H9 (cell line): ENCODE measurements around the gene ADTRP. TPM values are rescaled to one million over a fixed set of nuclear protein-coding genes. Genes with fewer than 3 reads are reported as not detected.

ENCODE experiments used
- DNase-seq: peaks from one replicate; pipeline ENCODE4 v3.0.0-alpha.2; 2017
- H2AFZ ChIP-seq: one replicate; pipeline ENCODE4 v1.6.1; 2013; ENCODE audit warnings: mild to moderate bottlenecking, low read length, control low read depth, moderate library complexity
- H2AK5ac ChIP-seq: 2 replicates; pipeline ENCODE4 v1.6.1; 2013; ENCODE audit warnings: low read length, control low read depth, mixed read lengths; ENCODE audit not compliant: insufficient read length
- H2BK120ac ChIP-seq: one replicate; pipeline ENCODE4 v1.6.1; 2013; ENCODE audit warnings: low read depth, mild to moderate bottlenecking, low read length, control low read depth, inconsistent platforms; ENCODE audit not compliant: poor library complexity, severe bottlenecking
- H2BK12ac ChIP-seq: 2 replicates; pipeline ENCODE4 v1.6.1; 2013; ENCODE audit warnings: low read length, control low read depth, mixed read lengths, low read depth; ENCODE audit not compliant: insufficient read length
- H2BK15ac ChIP-seq: 2 replicates; pipeline ENCODE4 v1.6.1; 2013; ENCODE audit warnings: low read depth, low read length, control low read depth
- H2BK20ac ChIP-seq: one replicate; pipeline ENCODE4 v1.6.1; 2013; ENCODE audit warnings: low read depth, mild to moderate bottlenecking, low read length, control low read depth, inconsistent platforms; ENCODE audit not compliant: poor library complexity, severe bottlenecking
- H2BK5ac ChIP-seq: 2 replicates; pipeline ENCODE4 v1.6.1; 2013; ENCODE audit warnings: low read length, control low read depth, mixed read lengths; ENCODE audit not compliant: insufficient read length
- H3K14ac ChIP-seq: 2 replicates; pipeline ENCODE4 v1.6.1; 2013; ENCODE audit warnings: low read length, control low read depth; ENCODE audit not compliant: insufficient read depth
- H3K18ac ChIP-seq: 2 replicates; pipeline ENCODE4 v1.6.1; 2013; ENCODE audit warnings: low read depth, mild to moderate bottlenecking, mixed read lengths, low read length, control low read depth; ENCODE audit not compliant: insufficient read length
- H3K23ac ChIP-seq: 2 replicates; pipeline ENCODE4 v1.6.1; 2013; ENCODE audit warnings: low read length, control low read depth, mixed read lengths, low read depth; ENCODE audit not compliant: insufficient read length
- H3K23me2 ChIP-seq: 2 replicates; pipeline ENCODE4 v1.6.1; 2013; ENCODE audit warnings: low read depth, mild to moderate bottlenecking, mixed read lengths, low read length, control low read depth; ENCODE audit not compliant: insufficient read length, poor library complexity, severe bottlenecking
- H3K27ac ChIP-seq: 2 replicates; pipeline ENCODE4 v1.5.1; 2013; ENCODE audit warnings: low read length, control low read depth, mixed read lengths, low read depth; ENCODE audit not compliant: insufficient read length
- H3K27me3 ChIP-seq: 2 replicates; pipeline ENCODE4 v1.6.1; 2013; ENCODE audit warnings: low read length, control low read depth, inconsistent platforms; ENCODE audit not compliant: insufficient read depth
- H3K4ac ChIP-seq: 2 replicates; pipeline ENCODE4 v1.6.1; 2013; ENCODE audit warnings: low read depth, mild to moderate bottlenecking, control low read depth, inconsistent platforms, low read length, moderate library complexity
- H3K4me1 ChIP-seq: 2 replicates; pipeline ENCODE4 v1.6.1; 2013; ENCODE audit warnings: low read length, control low read depth, inconsistent platforms; ENCODE audit not compliant: insufficient read depth
- H3K4me2 ChIP-seq: 2 replicates; pipeline ENCODE4 v1.6.1; 2013; ENCODE audit warnings: low read length, control low read depth, mixed read lengths; ENCODE audit not compliant: insufficient read length, insufficient read depth
- H3K56ac ChIP-seq: 2 replicates; pipeline ENCODE4 v1.6.1; 2013; ENCODE audit warnings: low read depth, mild to moderate bottlenecking, mixed read lengths, low read length, control low read depth; ENCODE audit not compliant: insufficient read length
- H3K79me1 ChIP-seq: 2 replicates; pipeline ENCODE4 v1.6.1; 2013; ENCODE audit warnings: low read depth, mild to moderate bottlenecking, moderate library complexity, low read length, control low read depth, inconsistent platforms; ENCODE audit not compliant: insufficient read depth, poor library complexity, severe bottlenecking
- H3K79me2 ChIP-seq: 2 replicates; pipeline ENCODE4 v1.6.1; 2013; ENCODE audit warnings: low read length, control low read depth, inconsistent platforms; ENCODE audit not compliant: insufficient read depth
- H3K9ac ChIP-seq: 2 replicates; pipeline ENCODE4 v1.6.1; 2013; ENCODE audit warnings: low read length, control low read depth, mixed read lengths; ENCODE audit not compliant: insufficient read length; ENCODE audit errors: extremely low read depth
- H3K9me3 ChIP-seq: one replicate; pipeline ENCODE4 v1.6.1; 2013; ENCODE audit warnings: low read depth, low read length, inconsistent platforms; ENCODE audit not compliant: control insufficient read depth
- H3T11ph ChIP-seq: one replicate; pipeline ENCODE4 v1.6.1; 2013; ENCODE audit warnings: mild to moderate bottlenecking, low read length, control low read depth, inconsistent platforms
- H4K20me1 ChIP-seq: one replicate; pipeline ENCODE4 v1.6.1; 2013; ENCODE audit not compliant: control insufficient read depth, insufficient read length, insufficient read depth
- H4K5ac ChIP-seq: 2 replicates; pipeline ENCODE4 v1.6.1; 2013; ENCODE audit warnings: low read depth, mild to moderate bottlenecking, mixed read lengths, low read length, control low read depth; ENCODE audit not compliant: insufficient read length
- H4K8ac ChIP-seq: replicated peaks from 2 replicates; pipeline ENCODE4 v1.6.1; 2013; ENCODE audit warnings: low read length, control low read depth, mixed read lengths, low read depth; ENCODE audit not compliant: insufficient read length
- H4K91ac ChIP-seq: 2 replicates; pipeline ENCODE4 v1.6.1; 2013; ENCODE audit warnings: low read depth, mild to moderate bottlenecking, moderate library complexity, mixed read lengths, low read length, control low read depth; ENCODE audit not compliant: insufficient read length
- H3K27ac Mint-ChIP-seq, 3 experiments: 2 replicates in 2 of 3; 3 replicates in 1 of 3; pipeline ENCODE4 v1.8.0; 2020 to 2021; ENCODE audit warnings: mixed read lengths in 3 of 3, mild to moderate bottlenecking in 1 of 3, moderate library complexity in 1 of 3
- H3K27me3 Mint-ChIP-seq: 2 replicates; pipeline ENCODE4 v1.8.0; 2021; ENCODE audit warnings: low read depth, mild to moderate bottlenecking, moderate library complexity, mixed read lengths
- H3K36me3 Mint-ChIP-seq, 3 experiments: 2 replicates in 2 of 3; 3 replicates in 1 of 3; pipeline ENCODE4 v1.8.0; 2020 to 2021; ENCODE audit warnings: low read depth in 3 of 3, mixed read lengths in 3 of 3; ENCODE audit not compliant: insufficient read depth in 1 of 3
- H3K4me1 Mint-ChIP-seq, 2 experiments: 2 replicates each; pipeline ENCODE4 v1.8.0; 2020; ENCODE audit warnings: mixed read lengths in 2 of 2
- H3K4me3 Mint-ChIP-seq, 2 experiments: 2 replicates in 1 of 2; 3 replicates in 1 of 2; pipeline ENCODE4 v1.8.0; 2020 to 2021; ENCODE audit warnings: mild to moderate bottlenecking in 2 of 2, mixed read lengths in 2 of 2, moderate library complexity in 1 of 2
- H3K9me3 Mint-ChIP-seq, 2 experiments: 2 replicates in 1 of 2; 3 replicates in 1 of 2; pipeline ENCODE4 v1.8.0; 2020; ENCODE audit warnings: mild to moderate bottlenecking in 2 of 2, mixed read lengths in 2 of 2, moderate library complexity in 1 of 2
- WGBS: extraction: QIAGEN DNeasy Blood & Tissue Kit; methylation state at CpG from one replicate; pipeline ENCODE4 v1.1.7; 2013; ENCODE audit warnings: missing lambda C conversion rate, low lambda C conversion rate, mixed read lengths; ENCODE audit not compliant: insufficient read length; ENCODE audit errors: extremely low coverage; 5-methylcytosine and 5-hydroxymethylcytosine counted together
- total RNA-seq: library from RNA; stranded (reverse); gene quantifications from 2 replicates; pipeline ENCODE4 v1.2.1, GENCODE V29; 2021
- TF ChIP-seq, protein P1 (sequence below): fragments of 200-600 bp; sonication (generic); conservative IDR thresholded peaks from 3 replicates; pipeline ENCODE4 v1.8.0; 2021; ENCODE audit warnings: antibody characterized with exemption, mild to moderate bottlenecking

Gene ADTRP
- total RNA-seq, 1 experiment from 2014 or later, result not detected

DNA sequence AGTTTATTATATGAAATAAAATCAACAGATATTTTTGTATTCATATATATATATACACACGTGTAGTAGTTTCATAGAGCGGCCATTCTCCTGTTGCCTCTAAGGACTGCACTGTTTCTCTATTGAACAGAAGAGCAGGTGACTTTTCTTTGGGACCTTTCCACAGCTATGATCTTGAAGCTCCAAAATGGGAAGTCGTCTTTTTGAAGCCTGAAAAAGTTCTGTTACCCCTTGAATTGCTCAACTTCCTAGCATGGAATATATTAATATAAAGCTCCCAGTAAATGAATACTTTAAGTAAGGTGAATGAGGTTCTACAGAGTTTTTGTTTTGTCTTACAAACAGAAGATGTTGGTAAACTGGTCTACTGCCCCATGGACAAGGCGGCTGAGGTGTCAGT lies 42.2 kb upstream of the ADTRP start:
- no peak overlapping the region for H4K8ac ChIP-seq
- no peaks in the 10 kb centered on the region; a peak in 1 of 7 replicates for H3K36me3 Mint-ChIP-seq
- H3K27me3 Mint-ChIP-seq, result no peaks in the 10 kb centered on the region; the same call in 1 of the 2 replicates
- no peaks in the 10 kb centered on the region for H3K23me2 ChIP-seq
- DNase-seq, result no peak
- no peaks in the 10 kb centered on the region for H4K20me1 ChIP-seq
- no peak overlapping the region for H3K4me3 Mint-ChIP-seq
- H3K27ac Mint-ChIP-seq, result no peak overlapping the region
- no peaks in the 10 kb centered on the region for H3K79me1 ChIP-seq
- no peaks in the 10 kb centered on the region for H3K4me1 ChIP-seq
- no peak overlapping the region for H2BK15ac ChIP-seq
- no peak overlapping the region for H2BK5ac ChIP-seq
- no peak overlapping the region for H3K14ac ChIP-seq
- H3K23ac ChIP-seq, result no peak overlapping the region
- no peak overlapping the region for H4K5ac ChIP-seq
- no peak overlapping the region for H3T11ph ChIP-seq
- H3K4ac ChIP-seq, result no peak overlapping the region
- no peak overlapping the region for H2BK20ac ChIP-seq
- H2BK12ac ChIP-seq, result no peak overlapping the region
- no peak overlapping the region for H3K18ac ChIP-seq
- no peak overlapping the region for H2AK5ac ChIP-seq
- H3K9ac ChIP-seq, result no peak overlapping the region
- no CpG with 5 or more reads among the region's 4 CpGs for WGBS
- no peaks in the 10 kb centered on the region for H3K27me3 ChIP-seq
- no peak overlapping the region for H4K91ac ChIP-seq
- no peak overlapping the region for H3K56ac ChIP-seq
- H3K79me2 ChIP-seq, result no peaks in the 10 kb centered on the region
- 0 out of 4 replicates have a peak, but pooled peaks cover 0 to 3% of the 10 kb centered on the region in 2 experiments for H3K4me1 Mint-ChIP-seq
- H3K9me3 Mint-ChIP-seq, result peaks cover 0 to 4% of the 10 kb centered on the region in 2 experiments; a peak in 2 of 5 replicates
- H2BK120ac ChIP-seq, result no peak overlapping the region
- no peak overlapping the region for H2AFZ ChIP-seq
- H3K27ac ChIP-seq, result no peak overlapping the region
- H3K4me2 ChIP-seq, result no peak overlapping the region
- TF ChIP-seq, protein P1, sequence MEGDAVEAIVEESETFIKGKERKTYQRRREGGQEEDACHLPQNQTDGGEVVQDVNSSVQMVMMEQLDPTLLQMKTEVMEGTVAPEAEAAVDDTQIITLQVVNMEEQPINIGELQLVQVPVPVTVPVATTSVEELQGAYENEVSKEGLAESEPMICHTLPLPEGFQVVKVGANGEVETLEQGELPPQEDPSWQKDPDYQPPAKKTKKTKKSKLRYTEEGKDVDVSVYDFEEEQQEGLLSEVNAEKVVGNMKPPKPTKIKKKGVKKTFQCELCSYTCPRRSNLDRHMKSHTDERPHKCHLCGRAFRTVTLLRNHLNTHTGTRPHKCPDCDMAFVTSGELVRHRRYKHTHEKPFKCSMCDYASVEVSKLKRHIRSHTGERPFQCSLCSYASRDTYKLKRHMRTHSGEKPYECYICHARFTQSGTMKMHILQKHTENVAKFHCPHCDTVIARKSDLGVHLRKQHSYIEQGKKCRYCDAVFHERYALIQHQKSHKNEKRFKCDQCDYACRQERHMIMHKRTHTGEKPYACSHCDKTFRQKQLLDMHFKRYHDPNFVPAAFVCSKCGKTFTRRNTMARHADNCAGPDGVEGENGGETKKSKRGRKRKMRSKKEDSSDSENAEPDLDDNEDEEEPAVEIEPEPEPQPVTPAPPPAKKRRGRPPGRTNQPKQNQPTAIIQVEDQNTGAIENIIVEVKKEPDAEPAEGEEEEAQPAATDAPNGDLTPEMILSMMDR, result no peak
- H3K9me3 ChIP-seq, result no peaks in the 10 kb centered on the region
